GM19452 (cell line): Measurements from ENCODE around the gene RHBDL3.
"Not testable (repeated sequence)": the region's sequence is repeated elsewhere in the genome, so short reads cannot be mapped to it uniquely, and the experiment has no call there.

ENCODE experiments used
- ATAC-seq: cut with Tn5 transposase; IDR thresholded peaks from one replicate; pipeline ENCODE4 v1.9.1; 2021; ENCODE audit not compliant: unreplicated experiment

RHBDL3 gene, protein sequence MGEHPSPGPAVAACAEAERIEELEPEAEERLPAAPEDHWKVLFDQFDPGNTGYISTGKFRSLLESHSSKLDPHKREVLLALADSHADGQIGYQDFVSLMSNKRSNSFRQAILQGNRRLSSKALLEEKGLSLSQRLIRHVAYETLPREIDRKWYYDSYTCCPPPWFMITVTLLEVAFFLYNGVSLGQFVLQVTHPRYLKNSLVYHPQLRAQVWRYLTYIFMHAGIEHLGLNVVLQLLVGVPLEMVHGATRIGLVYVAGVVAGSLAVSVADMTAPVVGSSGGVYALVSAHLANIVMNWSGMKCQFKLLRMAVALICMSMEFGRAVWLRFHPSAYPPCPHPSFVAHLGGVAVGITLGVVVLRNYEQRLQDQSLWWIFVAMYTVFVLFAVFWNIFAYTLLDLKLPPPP

DNA sequence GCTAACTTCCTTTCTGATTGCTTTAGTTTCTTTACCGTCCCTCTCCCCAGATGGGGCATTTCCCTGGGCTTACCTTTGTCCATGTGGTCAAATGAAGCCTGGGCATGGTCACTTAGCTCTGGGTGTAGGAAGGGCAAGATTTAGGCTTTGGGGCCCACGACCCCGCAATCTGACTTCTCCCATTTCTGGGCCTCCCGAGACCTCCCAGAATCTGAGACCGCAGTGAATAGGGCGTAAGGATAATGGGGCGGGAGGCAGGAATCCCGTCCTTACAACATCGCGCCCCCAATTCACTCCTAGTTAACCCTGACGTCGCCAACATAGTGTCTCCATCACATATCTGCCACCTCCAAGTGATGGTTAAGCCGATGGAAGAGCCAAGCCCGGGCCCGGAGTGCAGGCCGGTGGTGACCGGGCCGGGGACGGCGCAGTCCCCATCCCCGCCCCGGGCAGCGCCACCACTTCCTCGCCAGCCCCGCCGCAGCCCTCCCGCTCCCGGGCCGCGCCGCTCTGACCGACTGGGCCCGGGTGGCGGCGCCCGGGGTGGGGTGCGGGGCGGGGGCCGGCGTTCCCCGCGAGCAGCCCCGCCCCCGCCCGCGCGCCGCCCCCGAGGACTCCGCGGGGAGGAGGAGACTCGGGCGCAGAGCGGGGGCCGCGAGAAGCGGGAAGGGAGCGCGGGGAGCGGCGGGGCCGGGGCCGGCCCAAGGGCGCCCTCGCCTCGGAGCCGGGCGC lies at the start of gene RHBDL3:
TSS of gene RHBDL3 (plus strand) at position 641 of the 732 bp plus-strand sequence. CDS start 358 bp downstream, outside the sequence.
- no peak for ATAC-seq

DNA sequence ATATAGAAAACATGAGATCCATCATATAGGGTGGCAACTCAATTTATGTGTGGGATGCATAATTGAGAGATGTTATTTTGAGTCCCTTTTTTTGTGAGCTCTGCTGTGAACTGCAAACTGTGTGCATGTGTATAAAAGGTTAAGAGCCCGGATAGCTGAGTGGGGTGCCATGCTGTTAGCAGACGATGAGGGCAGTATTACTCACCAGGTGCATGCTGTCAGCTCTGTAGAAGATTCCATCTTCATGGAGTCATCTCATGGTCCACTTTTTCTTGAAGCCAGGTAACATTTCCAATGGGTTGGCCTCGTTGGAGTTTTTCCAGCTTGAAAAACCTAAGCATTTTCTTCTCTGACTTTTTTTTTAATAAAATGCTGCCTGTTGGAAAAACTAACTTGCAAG lies 43.0 kb upstream of the RHBDL3 start:
- ATAC-seq = no peak

DNA sequence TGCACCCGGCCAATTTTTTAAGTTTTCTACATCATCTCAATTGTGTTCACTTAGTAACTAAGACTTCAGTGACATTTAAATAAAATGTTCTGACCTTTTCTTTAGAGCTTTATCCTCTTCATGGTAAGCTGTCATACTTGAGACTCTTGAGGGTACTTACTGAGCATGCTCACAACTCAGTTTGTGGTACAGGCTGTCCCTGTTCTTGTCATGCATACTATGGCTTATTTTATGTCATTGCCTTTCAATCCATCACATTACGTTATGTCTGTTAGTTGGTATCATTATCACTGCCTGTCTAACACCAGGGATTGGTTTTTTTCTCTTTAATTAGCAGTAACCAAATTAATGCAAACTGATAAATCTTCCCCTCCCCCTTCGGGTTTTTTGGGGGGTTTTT lies 41.9 kb upstream of the RHBDL3 start:
- ATAC-seq = no peak

DNA sequence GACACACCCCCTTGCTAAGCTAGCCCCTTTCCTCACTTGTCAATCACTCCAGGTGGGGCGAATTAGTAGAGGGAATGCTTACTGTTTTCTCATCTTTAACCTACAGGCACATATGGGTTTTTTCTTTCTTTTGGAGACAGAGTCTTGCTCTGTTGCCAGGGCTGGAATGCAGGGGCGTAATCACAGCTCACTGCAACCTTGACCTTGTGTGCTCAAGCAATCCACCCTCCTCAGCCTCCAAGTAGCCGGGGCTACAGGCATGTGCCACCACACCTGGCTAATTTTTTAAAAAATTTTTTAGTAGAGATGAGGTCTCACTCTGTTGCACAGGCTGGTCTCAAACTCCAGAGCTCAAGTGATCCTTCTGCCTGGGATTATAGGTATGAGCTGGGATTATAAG lies 38.7 kb upstream of the RHBDL3 start:
- no peak for ATAC-seq

DNA sequence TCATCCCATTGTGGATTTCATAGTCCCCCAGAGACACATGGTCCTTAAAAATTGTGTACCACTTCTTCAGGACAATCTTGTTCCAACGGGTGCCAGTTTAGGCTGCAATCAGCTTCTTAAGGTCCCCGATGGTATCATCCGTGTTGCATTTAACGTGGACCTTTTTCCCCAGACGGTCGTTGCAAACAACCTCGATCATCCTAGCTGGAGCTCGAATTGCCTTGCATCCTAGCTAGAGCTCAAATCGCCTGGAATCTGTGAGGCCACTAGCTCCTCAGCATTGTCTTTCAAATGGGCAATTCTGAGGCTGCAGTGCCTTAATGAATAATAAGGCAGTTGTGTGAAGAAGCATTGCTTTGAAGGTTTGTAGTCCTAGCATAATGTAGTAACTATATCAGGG lies 37.7 kb upstream of the RHBDL3 start:
- ATAC-seq = no peak

DNA sequence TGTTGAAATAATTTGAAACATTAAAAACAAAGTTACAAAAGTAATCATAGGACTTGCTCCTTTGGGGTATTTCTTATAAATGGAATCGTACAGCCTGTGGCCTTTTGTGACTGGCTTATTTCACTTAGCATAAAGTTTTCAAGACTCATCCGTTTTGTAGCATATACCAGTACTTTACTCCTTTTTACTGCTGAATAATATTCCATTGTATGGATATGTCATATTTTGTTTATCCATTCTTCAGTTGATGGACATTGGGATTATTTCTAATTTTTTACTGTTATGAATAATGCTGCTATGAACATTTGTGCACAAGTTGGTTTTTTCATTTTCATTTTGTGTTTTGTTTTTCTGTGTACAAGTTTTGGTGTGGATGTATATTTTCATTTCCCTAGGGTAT lies 30.0 kb upstream of the RHBDL3 start:
- no peak for ATAC-seq

DNA sequence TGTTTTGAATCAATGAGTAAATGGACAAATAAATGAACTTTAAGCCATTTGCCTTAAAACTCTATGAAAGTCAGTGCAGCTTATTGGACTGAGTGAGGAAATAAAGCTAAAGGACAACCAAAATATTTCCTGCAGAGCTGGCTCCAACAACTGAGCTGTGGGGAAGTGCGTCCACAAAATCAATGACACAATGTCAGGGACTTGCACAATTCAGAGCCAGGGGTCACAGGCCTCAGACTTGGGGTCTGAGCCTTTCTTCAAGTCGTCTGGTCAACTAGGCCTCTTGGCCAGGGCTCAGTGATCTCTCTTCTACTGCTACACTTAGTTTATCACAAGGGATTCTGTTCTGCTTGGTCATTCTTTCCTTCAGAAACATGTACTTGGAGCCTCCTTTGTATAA lies 26.2 kb upstream of the RHBDL3 start:
- ATAC-seq = no peak

DNA sequence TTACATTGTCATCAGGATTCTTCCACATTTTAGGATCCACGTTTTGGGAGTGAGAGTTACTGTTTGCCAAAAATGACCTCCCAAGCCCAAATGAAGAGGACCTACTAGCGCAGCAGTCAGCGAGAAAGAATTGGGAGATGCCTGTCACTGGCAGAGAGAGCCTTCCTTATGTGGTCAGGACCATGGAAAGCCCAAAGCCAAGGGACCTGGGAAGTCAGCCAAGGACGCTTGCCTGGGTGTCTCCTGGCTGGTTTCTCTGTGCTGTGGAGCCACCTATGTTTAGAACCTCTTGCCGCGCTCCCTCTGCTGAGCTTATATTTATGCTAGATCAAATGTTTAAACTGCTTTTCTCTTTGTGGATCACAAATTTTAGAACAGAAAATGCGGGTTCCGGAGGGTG lies 24.9 kb upstream of the RHBDL3 start:
- no peak for ATAC-seq

DNA sequence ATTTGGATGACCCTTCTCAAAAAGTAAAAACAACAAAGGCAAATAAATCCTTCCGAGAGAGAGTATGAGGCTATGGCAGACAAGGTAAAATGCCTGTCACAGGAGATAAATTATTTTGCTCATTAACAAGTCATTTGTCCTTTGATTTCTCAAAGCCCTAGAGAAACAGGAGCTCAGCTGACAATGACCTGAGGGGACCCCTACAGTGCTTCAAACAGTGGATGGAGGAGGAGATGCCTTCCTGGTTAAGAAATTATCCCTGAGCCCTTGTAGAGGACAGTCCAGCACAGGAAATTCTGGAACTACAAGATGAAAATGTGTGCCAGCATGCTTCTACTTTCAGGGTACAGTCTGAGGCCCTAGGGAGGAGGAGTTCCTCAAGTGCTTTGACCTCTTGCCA lies 24.0 kb upstream of the RHBDL3 start:
- no peak for ATAC-seq

DNA sequence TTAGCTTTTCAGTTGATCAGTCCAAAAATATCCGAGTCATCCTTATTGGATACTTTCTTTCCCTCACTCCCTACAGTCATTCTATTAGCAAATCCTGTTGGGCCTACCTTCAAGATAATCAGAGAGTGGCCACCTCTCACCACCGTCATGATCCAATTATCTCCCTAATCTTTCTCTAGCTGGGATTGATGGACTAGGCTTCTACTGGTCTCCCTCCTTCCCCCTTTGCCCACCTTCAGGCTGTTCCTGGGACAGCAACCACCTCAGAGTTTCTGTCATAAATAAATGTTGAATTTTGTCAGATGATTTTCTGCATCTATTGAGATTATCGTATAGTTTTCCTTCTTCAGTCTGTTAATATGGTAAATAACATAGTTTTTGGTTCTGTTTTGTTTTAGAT lies 16.2 kb upstream of the RHBDL3 start:
- ATAC-seq = no peak

DNA sequence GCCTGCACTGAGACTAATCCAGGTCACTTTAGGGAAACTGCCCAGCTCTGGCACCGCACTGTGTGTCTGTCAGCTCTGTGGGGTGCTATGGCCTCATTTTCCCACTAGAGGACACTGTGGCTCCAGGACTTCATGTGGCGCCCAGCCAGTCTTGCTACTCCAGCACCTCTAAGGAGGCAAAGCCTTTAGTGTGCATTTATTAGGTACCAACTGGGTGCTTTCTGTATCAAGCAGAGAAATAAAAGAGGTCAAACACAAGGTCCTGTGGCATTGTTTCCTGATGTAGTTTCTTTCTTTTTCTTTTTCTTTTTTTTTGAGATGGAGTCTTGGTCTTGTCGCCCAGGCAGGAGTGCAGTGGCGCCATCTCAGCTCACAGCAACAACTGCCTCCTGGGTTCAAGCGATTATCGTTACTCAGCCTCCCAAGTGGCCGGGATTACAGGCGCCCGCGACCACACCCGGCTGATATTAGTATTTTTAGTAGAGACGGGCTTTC lies 12.5 kb upstream of the RHBDL3 start:
- no peak for ATAC-seq

DNA sequence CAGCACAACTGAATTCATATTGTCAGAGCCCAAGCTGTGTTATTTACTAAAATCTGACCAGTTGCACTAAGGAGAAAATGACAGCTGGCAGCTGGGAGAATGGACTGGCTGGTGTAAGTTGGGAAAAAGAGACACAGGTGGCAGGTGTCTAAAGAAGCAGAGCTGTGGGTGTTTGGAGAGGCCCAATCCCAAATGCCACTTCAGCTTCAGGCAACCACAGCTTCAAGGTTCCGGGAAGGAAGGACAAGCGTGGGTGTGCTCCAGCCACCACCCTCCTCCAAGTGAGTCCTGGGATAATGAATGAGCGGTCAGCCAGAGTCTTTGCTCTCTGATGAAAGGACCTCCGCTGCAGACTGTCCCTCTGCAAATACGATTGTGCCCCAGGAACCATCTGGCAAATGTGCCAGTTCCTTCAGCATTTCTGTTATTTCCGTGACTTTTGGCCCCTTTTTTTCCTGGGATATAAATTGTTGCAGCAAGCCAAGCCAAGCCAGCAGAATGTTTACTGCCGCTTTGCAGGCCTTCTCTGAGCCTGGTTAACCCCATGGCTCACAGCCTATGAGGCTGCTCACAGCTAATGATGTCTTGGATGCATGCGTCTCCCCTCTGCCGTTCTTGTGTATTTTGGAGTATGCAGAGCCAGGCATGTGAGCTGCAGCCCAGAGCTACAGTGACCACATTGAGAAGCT lies 9.5 kb upstream of the RHBDL3 start:
- no peak for ATAC-seq

DNA sequence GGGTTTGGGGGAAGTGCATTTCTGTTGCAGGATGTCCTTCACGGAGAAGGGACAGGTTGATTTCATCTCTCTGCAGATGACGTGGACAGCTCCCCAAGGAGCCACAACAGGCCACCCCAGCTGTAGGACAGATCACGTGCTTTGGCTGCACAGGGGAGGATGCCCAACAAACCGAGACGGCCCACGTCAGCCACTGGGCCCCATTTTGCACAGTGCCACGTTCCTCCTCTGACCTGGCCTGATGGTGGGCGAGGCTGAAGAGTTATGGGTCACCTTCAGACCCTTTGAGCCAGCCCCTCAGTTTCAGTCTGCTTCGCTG lies 9.0 kb upstream of the RHBDL3 start:
- ATAC-seq = no peak

DNA sequence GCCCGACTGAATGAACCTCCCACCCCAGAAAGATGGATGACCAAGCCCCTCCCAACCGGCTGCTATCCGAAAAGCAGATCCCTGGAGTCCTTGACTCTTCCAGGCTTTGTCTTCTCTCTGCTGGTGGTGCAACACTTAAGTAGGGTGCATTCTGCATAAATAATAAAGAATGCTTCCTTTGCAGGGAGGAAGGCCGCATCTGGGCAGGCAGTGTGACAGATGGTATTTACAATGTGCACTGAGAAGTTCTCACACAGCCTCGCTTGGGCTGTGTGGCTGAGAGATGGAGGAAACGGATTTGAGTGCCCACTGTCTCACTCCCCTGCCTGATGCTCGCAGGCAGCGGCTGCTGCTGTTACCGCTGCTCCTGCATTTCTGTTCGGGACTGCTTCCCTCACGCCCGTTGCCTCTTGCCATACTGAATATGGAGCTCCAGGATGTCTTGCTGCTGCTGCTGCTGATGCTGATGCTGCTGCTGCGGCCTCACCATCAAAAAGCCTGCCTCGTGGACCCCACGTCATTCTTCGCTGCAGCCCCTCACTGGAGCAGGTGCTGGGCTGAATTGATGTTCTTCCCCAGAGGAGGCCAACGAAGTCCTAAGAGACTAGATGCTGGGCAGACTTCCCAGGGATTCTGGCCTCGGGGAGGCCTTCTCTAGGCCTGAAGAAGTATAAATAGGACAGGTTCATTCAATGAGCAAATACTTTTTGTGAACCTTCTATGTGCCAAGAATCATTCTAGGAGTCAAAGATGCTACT lies 7.1 kb upstream of the RHBDL3 start:
- no peak for ATAC-seq

DNA sequence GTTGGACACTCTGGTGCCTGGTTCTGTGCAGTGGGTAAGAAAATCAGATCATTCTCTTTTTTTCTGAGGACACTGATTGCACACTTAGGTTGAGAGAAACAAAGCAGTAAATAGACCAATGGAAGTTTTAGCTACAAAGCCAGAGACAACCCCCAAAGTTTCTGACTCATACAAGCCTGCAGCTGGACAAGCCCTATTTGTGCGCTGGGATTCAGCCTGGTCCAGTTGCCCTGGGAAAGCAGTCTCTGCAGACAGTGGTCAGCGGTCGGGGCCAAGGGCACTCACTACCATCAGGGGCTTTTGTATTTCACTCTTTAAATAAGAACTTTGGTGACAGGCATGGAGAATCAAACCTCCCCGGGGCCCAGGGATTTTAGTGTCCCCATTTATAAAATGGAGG lies 6.0 kb upstream of the RHBDL3 start:
- no peak for ATAC-seq

DNA sequence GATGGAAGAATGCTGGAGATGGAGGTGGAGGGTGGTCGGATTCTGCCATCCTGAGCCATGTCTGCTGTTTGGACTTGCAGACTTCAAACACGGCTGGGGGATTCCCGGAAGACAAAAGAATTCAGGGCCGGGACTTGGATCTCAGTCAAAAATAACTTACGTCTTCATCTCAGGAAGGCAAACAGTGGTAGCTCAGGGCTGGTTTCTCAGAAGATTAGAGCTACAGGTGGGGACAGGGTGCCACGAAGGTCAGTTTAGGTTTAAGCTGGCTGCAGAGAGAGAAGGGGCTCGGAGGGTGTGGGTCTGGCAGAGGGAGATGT lies 4.3 kb upstream of the RHBDL3 start:
- no peak for ATAC-seq

DNA sequence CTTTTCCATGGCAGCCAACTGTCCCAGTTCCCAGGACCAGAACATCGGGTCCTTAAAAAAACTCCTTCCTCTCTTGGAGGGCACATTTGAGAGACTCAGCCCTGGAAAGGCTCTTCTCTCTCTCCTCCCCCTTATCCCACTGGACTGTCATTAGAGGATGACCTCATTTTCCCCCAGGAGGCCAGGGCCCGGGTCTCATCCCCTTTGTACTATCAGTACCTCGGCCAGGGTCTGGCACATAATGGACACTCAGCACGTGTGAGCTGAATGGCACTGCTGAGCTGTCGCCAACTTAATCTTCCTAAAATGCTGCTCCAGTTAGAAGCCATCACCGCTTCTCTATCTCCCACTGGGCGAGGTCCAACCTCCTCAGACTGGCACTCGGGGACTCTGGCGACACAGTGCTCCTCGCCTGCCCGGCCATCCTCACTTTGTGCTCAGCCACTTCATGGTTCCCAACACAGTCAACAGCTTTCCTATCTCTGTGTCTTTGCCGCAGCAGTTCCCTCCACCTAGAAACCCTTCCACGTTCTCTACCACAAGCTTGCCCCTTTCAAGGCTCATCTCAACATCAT lies 3.6 kb upstream of the RHBDL3 start:
- ATAC-seq = no peak

DNA sequence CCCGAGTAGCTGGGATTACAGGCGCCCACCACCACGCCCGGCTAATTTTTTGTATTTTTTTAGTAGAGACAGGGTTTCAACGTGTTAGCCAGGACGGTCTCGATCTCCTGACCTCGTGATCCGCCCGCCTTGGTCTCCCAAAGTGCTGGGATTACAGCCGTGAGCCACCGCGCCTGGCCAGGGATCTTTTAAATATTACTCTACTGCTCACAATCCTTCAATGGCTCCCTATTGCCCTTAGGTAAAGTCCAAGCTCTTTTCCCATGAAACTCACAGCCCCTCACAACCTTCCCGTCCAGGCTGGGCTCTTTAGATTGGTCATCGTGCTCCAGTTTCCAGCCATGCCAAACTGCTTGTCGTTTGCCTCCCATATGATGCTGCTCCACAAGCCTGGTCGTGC lies 2.1 kb upstream of the RHBDL3 start:
- ATAC-seq = not testable (repeated sequence)

DNA sequence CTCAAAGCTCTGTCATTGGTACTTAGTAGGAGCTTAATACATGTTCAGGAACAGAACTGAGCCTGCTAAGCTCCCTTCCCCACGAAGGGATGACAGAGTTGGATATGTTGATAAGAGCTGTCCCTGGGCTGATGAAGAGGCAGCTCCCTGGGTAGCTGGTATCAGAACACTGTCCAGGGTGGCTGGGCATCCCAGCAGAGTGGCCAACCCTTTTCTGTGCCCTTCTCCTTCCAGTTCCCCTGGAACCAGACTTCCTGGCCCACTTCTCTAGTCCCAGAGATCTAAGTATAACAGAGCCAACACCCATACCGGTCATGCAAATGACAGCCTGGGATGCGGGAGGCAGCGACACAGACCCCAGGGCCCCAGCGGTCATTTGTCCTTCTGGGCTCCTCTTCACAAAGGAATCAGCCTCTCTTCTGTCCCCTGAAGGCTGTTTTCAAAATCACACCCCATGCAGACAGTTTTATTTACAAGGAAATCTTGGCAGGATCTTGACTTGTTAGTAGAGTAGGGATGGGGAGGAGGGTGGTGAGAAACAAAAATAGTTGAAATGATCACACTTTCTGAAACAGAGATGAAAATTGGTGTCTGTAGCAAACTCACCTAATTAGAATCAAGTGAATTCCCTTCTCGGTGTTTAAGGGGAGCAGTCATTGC lies 1.4 kb upstream of the RHBDL3 start:
- ATAC-seq = no peak

DNA sequence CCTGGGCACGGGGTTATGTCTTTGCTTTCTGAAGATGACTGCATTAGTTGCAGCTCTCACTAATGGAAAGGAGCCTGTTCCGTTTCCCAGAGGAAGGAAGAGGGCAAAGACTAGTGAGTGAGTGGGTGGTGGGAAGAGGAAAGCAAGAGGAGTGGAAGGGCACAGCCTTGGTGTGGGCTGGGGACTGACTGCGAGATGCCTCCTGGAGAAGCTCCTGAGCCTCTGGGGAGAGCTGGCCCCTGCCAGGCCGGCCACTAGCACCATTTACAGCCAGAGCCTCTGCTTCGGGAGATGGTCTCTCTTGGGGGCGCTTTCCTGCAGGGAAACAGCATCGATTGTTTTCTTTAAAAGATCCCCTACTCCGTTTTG lies 825 bp upstream of the RHBDL3 start:
- no peak for ATAC-seq

DNA sequence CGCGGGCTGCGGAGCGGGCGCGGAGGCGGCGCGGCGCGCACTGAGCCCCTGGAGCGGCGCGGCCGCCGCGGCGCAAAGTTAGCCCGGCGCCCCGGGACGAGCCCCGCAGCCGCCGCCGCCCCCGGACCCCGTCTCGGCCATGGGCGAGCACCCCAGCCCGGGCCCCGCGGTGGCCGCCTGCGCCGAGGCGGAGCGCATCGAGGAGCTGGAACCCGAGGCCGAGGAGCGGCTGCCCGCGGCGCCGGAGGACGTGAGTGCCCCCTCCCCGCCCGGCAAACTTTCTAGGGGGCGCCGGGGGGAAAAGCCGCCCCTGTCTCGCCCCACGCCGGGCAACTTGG lies 388 bp downstream of the RHBDL3 start:
- ATAC-seq = no peak
